SIG-M5 (cell line): ENCODE data around the gene SNX13.

Experiments
- DNase-seq: peaks from one replicate; lab custom pipeline; 2025; lab: John Stamatoyannopoulos, UW

SNX13 gene

GRCh38 chr7:17940302-17940883 lies at the start of gene SNX13:
TSS of gene SNX13 (minus strand) at chr7:17940494. CDS start at chr7:17940295, 199 bp downstream.
- DNase-seq: peak; percentile 40

- DNase-seq: no peak
Observed at GRCh38 chr7:17989546-17989945, 49.3 kb upstream of the SNX13 start.

GRCh38 chr7:17988858-17989257 lies 48.6 kb upstream of the SNX13 start:
- no peak for DNase-seq

DNA sequence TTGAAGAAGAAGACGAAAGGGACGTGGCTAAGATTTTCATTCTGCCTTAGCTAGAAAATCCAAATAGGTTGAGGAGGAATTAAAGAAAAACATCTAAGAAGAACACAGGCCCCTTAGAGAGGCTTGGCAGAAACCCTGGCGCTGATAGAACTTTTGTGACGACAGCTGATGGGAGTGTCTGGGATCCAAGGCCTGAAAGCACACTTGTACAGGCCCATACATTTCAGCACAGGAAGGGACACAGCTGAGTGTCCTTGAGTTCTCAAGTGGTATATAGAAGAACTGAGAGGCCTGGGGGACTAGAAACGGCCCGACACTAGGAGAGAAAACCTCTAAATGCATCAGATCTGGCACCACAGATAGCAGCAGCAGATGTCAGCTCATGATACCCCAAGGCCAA lies 47.8 kb upstream of the SNX13 start:
- no peak for DNase-seq

DNA sequence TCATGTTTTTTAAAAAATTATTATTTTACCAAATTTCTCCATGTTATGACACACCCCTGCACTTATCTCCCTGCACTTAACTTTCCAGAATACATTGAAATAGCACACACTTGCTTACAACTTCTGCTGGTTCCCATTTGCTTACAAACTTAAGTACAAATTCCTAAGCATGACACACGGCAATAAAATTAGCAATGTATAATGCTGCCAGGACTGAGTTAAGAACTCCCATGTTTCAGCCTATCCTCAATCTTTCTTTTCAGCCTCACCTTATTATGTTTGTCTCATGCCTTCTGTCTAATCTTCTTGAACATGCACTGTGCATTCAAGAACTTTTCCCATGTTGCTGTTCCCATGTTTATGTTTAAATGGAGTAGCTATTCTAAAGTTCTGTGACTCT lies 46.6 kb upstream of the SNX13 start:
- DNase-seq: no peak

DNA sequence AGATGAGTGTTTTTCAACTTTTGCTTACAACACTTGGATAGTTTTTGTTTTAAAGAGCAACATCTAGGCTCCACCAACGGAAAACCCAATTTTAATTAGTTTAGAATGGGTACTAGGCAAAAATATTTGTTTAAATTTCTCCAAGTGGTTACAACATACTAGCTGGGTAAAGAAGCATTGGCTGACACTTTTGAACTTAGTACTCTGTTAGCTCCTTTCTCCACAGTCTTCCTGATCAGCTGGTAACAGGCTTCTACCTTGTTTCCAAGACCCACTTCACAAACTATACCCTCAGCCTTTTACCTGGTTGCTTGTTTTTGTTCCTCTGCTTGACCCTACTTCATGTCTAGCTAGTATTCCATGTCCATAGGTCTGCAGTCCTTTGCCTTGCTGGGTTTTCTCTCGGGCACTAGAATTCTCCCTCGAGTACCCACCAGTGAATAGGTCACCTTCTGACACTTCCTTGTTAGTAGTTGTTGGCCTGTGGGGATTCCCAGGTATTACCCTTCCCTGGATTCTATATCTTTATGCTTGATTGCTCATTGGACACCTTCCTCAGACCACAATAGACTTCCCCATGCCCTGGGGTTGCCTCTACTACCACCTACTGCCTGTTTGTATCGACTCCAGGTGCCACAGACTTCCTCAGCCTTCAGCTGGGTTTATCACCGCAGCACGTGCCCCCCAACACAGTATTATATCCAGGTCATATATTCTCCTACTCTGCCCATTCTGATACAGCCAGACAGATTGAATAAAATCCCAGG lies 45.4 kb upstream of the SNX13 start:
- DNase-seq: no peak

GRCh38 chr7:17984288-17984687 lies 44.0 kb upstream of the SNX13 start:
- DNase-seq: no peak

DNA sequence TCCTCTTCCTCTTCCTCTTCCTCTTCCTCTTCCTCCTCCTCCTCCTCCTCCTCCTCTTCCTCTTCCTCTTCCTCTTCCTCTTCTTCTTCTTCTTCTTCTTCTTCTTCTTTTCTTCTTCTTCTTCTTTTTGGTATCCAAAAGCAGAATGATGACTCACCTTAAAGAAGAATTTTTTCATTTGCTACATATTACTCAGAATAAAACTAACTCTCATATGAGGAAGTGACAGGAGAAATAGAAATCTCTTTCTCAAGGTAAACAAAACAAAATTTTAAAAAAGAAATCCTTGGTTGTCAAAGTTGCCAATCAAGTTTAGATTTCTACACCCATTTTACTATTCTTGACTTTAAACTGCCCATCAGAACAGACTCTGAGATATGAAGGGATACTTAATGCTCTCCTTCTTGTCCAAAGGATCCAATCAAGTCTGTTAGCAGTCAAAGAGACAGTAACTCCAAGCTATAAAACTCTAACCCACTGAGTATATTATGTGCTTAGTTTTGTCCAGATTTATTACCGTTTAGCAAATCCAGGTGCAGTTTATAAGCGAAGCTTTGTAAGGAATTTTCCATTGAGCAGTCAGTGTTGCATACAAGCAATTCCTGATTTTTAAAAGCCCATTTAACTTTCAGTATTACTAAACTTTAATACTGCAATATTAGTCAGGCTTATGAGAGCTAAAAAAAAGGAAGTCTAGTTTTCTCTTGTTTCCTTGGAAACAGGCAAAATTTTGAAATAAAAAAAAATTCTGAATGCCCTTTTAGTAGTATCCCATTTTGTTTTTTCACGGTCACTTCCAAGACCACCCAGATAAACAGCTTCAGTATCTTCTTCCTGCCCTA lies 43.1 kb upstream of the SNX13 start:
- DNase-seq: no peak

DNA sequence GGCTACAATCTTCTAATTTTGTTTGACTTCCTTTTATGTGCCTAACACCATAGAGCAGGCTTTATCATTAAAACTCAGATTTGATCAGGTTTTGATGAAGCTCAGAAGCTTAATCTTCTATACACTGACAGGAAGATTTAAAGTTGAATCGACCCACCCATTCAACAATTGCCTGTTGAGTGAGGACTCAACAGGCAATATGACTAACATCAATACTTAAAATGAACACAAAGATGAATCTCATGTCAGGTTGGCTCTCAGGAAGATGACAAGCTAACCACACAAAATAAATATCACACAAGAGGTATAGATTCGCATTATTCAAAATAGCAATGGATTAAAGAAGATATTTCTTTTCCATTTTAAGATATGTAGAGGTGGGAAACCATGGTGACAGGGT lies 36.7 kb upstream of the SNX13 start:
- DNase-seq: no peak

DNA sequence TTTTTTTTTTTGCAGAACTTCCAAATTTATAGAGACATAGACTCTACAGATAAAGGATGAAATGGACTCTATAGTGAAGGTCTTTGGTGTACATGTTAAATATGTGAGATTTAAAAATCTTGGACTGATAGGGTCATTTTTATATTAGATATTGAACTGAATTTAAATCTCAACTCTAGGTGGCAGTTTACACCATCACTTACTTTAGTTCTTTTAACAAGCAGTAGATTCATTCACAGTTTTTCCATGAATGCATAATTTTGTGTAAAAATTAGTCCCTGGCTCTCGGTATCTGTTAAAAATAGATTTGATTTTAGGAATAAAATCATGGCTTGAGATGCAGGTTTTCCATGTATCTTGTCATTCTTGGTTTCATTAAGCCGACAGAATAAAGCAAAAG lies 31.1 kb upstream of the SNX13 start:
- DNase-seq: no peak

- no peak for DNase-seq
Observed at GRCh38 chr7:17968791-17969715, 28.8 kb upstream of the SNX13 start.

DNA sequence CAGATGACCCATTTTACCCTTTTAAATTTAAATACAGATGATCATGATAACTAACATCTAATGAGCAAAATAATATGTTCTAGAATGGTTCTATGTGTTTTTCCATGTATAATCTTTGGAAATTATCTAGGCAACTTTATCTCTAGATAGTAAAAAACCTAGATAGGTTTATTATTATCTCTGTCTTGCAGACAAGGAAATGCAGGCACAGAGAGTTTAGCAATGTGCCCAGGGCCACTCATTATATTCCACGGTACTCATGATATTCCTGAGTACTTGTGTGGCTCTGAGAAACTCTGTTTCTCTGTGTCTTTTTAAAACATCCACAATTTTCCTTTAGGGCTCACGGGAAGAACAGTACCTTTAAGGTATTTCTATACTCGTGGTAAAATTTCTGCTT lies 26.4 kb upstream of the SNX13 start:
- no peak for DNase-seq

- DNase-seq: no peak
Observed at GRCh38 chr7:17965603-17966002, 25.3 kb upstream of the SNX13 start.

DNA sequence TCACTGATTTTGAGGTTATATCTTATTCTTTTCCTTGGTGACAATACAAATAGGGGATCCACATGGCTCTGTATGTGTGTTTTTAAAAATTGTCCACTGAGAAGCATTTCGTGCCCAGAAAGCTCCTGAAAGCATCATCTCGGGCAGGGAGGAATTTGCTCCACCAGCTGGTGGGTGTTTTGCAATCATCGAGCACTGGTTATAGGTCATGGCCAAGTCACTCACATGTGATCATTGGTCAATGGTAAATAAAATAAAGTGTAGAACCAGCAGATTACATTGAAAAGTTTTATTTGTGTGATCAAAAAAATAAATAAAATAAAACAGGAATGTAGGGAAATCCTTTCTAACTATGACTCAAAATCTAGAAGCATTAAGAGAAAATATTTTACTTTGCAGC lies 23.0 kb upstream of the SNX13 start:
- no peak for DNase-seq

DNA sequence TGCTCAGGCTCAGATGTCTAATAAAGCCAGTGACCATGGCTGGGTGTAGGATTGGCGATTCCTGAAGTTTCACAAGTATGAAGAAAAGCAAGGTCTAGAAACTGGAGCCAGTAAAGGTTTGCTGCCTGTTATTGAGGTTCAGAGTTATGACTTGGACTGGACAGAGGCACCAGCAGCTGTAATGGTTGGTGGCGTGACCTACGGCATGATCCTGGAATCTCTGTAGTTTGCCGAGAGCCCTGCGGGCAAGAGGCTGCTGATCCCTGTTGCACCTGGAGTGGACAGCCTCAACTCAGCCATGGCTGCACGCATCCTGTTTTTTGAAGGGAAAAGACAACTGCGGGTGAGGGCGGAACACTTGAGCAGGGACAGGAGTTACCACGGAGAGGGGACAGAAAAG lies 22.4 kb upstream of the SNX13 start:
- DNase-seq: no peak

- DNase-seq: no peak
Observed at GRCh38 chr7:17957871-17958270, 17.6 kb upstream of the SNX13 start.

GRCh38 chr7:17952387-17952786 lies 12.1 kb upstream of the SNX13 start:
- no peak for DNase-seq

DNA sequence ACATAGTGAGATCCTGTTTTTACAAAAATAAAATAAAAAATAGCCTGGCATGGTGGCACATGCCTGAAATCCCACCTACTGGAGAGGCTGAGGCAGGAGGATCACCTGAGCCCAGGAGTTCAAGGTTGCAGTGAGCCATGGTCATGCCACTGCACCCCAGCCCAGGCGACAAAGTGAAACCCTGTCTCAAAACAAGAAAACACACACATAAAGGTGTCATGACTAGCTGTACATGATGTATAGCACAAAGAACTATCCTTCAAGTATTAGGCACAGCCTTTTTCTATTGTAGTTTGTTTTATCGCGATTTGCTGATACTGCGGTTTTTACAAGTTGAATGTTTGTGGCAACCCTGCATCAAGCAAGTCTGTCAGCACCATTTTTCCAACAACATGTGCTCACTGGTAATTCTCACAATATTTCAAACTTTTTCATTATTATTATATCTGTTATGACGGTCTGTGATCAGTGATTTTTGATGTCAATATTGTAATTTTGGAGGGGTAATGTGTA lies 11.5 kb upstream of the SNX13 start:
- DNase-seq: no peak

GRCh38 chr7:17948526-17949238 lies 8.4 kb upstream of the SNX13 start:
- no peak for DNase-seq

DNA sequence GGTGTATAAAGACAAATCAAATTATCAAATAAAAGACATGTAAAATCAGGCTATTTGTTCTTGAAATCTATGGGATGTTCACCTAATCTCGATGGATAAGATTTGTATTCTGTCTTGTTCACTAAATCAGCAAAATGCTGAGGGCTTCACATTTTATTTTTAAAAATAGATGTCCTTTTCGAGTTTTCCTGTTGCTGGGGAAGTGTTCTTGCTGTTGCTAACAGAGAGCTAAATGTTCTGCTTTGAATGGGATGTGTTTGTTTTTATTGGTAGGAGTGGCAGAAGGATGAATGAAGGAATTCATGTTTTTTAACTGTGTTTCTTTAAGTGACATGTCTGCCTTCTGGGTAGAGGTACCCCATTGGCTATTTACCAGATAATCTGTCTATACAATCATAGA lies 7.3 kb upstream of the SNX13 start:
- no peak for DNase-seq

DNA sequence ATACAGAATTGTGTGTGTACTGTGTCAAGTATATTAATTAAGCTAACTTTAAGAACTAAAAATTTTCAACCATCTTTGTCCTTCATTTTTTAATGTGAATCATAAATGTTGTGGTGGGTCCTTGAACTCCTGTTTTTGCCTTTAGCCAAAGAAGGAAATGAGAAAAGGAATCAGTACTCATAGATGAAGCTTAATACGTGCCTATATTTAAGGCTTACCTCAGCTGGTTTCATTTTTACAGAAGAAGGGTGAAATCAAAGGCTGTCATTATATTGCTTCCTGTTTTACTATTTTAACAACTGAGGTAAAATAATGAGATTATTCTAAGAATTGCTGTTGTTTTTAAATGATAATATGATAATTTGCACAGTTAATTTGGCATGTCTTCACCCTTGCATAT lies 6.3 kb upstream of the SNX13 start:
- DNase-seq: no peak
